NT2/D1 (cell line): Measurements from ENCODE around the gene ENPEP.

ENCODE experiments used
- DNase-seq: peaks from one replicate; pipeline ENCODE4 v3.0.0-alpha.2; 2011; ENCODE audit warnings: low read depth, low spot score
- H3K27me3 ChIP-seq: 2 replicates; pipeline ENCODE4 v1.6.0; 2011; ENCODE audit warnings: mild to moderate bottlenecking; ENCODE audit not compliant: insufficient read length, insufficient read depth
- H3K36me3 ChIP-seq: 2 replicates; pipeline ENCODE4 v1.6.1; 2011; ENCODE audit warnings: mild to moderate bottlenecking, low read length, mixed read lengths; ENCODE audit not compliant: insufficient read depth, insufficient read length
- H3K4me1 ChIP-seq: 2 replicates; pipeline ENCODE4 v1.5.1; 2011; ENCODE audit not compliant: insufficient read depth, insufficient read length
- H3K4me3 ChIP-seq: 2 replicates; pipeline ENCODE4 v1.5.1; 2011; ENCODE audit warnings: low read depth; ENCODE audit not compliant: insufficient read length
- H3K9ac ChIP-seq: 2 replicates; pipeline ENCODE4 v1.6.0; 2011; ENCODE audit warnings: low read depth; ENCODE audit not compliant: insufficient read length
- H3K9me3 ChIP-seq: 2 replicates; pipeline ENCODE4 v1.5.1; 2011; ENCODE audit warnings: mild to moderate bottlenecking, low read length; ENCODE audit not compliant: insufficient read depth
- SUZ12 ChIP-seq: IDR thresholded peaks from 2 replicates; pipeline ENCODE4 v1.6.1; 2011; ENCODE audit not compliant: insufficient read length, insufficient read depth; ENCODE audit errors: extremely low read depth
- YY1 ChIP-seq: IDR thresholded peaks from 2 replicates; pipeline ENCODE4 v1.6.1; 2011; ENCODE audit not compliant: insufficient read length, insufficient read depth
- ZNF274 ChIP-seq: IDR thresholded peaks from 2 replicates; pipeline ENCODE4 v1.6.1; 2011; ENCODE audit warnings: mild to moderate bottlenecking, low read depth, low read length

Gene ENPEP

DNA sequence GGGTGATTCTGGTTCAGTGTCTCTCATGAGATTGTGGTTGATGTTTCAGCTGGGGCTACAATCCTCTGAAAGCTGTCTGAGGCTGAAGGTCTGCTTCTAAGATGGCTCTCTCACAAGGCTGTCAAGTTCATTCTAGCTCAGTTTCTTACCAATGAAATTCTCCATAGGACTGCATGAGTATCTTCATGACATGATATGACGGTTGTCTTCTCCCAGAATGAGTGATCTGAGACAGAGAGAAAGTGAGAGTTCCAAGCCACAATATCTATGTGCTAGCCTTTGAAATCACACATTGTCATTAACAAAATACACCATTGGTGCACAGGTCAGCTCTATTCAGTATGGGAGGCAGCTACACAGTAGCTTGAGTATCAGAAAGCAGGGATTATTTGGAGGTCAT is 119.6 kb downstream of the ENPEP start:
- Histone ChIP-seq H3K36me3 (no peaks in the 10 kb centered on the region), H3K27me3 (no peaks in the 10 kb centered on the region), H3K9ac (no peak overlapping the region), H3K4me3 (no peak overlapping the region), H3K4me1 (no peaks in the 10 kb centered on the region), H3K9me3 (no peaks in the 10 kb centered on the region)
- TF ChIP-seq SUZ12 (no peak), ZNF274 (no peak), YY1 (no peak)
- DNase-seq = no peak

- DNase-seq = no peak
- Histone ChIP-seq H3K4me1 (no peaks in the 10 kb centered on the region), H3K36me3 (no peaks in the 10 kb centered on the region), H3K9me3 (no peaks in the 10 kb centered on the region), H3K27me3 (no peaks in the 10 kb centered on the region), H3K9ac (no peak overlapping the region), H3K4me3 (no peak overlapping the region)
- TF ChIP-seq SUZ12 = no peak
- TF ChIP-seq YY1 = no peak
- no peak for TF ChIP-seq ZNF274
Observed at GRCh38 chr4:110596431-110596830, 120.5 kb downstream of the ENPEP start.

GRCh38 chr4:110597582-110597981 is 121.6 kb downstream of the ENPEP start:
- no peaks in the 10 kb centered on the region for H3K27me3 ChIP-seq
- no peak for DNase-seq
- no peaks in the 10 kb centered on the region for H3K4me1 ChIP-seq
- H3K9me3 ChIP-seq = no peaks in the 10 kb centered on the region
- TF ChIP-seq YY1 = no peak
- TF ChIP-seq ZNF274 = no peak
- no peak for TF ChIP-seq SUZ12
- H3K9ac ChIP-seq = no peak overlapping the region
- no peaks in the 10 kb centered on the region for H3K36me3 ChIP-seq
- no peak overlapping the region for H3K4me3 ChIP-seq

DNA sequence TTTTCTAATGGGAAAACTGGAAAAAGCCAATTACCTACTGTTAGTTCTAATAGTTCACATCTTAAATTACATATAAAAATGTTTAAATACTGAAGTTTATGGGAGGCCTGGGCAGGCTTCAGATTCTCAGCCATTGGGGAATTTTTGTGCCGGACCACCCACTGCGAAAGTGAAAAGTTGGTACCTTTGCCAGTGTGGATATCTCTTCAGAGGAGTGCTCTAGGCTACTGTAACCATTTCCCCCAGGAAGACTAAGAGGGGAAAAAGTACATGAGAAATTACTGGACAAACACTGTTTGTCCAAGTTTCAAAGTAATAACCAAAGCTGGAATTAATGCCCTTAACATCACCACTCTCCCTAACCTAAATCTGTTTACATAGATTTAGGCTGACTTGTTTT is 126.1 kb downstream of the ENPEP start:
- H3K27me3 ChIP-seq = no peaks in the 10 kb centered on the region
- TF ChIP-seq ZNF274 = no peak
- no peak for TF ChIP-seq SUZ12
- no peak for TF ChIP-seq YY1
- H3K4me3 ChIP-seq = no peak overlapping the region
- no peaks in the 10 kb centered on the region for H3K4me1 ChIP-seq
- DNase-seq = no peak
- no peak overlapping the region for H3K9ac ChIP-seq
- no peaks in the 10 kb centered on the region for H3K9me3 ChIP-seq
- no peaks in the 10 kb centered on the region for H3K36me3 ChIP-seq

DNA sequence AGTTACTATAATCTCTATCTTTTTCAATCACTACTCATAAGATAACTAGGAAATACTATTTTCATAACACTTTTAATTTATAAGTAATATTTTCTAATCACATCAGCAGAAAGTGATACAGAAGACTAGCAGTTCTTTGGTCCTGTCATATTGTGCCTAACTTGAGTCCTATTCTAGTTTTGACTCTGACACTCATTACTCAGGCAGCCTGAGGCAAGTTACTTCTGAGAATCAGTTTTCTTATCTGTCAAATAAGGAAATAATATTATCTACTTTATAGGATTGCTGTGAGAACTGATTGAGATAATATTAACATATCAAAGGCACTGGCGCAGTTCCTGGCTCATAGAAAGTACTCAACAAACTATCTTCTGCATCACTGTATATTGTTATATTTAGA is 129.1 kb downstream of the ENPEP start:
- H3K36me3 ChIP-seq = no peaks in the 10 kb centered on the region
- no peak for TF ChIP-seq SUZ12
- TF ChIP-seq YY1 = no peak
- no peak for TF ChIP-seq ZNF274
- H3K4me1 ChIP-seq = no peaks in the 10 kb centered on the region
- no peak overlapping the region for H3K9ac ChIP-seq
- peaks cover 21% of the 10 kb centered on the region for H3K27me3 ChIP-seq
- H3K9me3 ChIP-seq = no peaks in the 10 kb centered on the region
- no peak overlapping the region for H3K4me3 ChIP-seq
- no peak for DNase-seq

GRCh38 chr4:110609044-110609750 is 133.2 kb downstream of the ENPEP start:
- Histone ChIP-seq H3K27me3 (peaks cover 62% of the 10 kb centered on the region), H3K9ac (no peak overlapping the region), H3K4me1 (no peaks in the 10 kb centered on the region), H3K36me3 (no peaks in the 10 kb centered on the region), H3K4me3 (no peak overlapping the region), H3K9me3 (no peaks in the 10 kb centered on the region)
- TF ChIP-seq SUZ12 (no peak), YY1 (no peak), ZNF274 (no peak)
- DNase-seq = no peak

DNA sequence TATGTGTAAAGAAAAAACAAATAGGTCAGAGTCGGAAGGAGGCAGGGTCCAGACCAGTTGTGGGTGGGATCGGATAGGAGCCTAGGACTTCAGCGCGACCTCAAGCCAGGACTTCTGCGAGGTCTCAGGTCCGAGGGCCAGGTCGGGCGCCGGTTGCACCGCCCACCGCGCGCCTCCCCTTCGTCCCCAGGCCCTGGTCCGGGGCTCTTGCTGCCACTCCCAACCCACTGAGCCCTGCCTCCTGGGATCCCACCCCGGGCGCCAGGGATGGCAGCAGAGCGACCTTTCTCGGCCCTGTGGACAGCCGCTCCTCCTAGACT is 134.6 kb downstream of the ENPEP start:
- H3K9ac ChIP-seq = no peak overlapping the region
- no peaks in the 10 kb centered on the region for H3K36me3 ChIP-seq
- no peaks in the 10 kb centered on the region for H3K4me1 ChIP-seq
- TF ChIP-seq YY1 = no peak
- H3K9me3 ChIP-seq = no peaks in the 10 kb centered on the region
- no peak overlapping the region for H3K4me3 ChIP-seq
- H3K27me3 ChIP-seq = peaks cover 76% of the 10 kb centered on the region
- no peak for DNase-seq
